ENCODE results near the gene AUNIP.

Gene AUNIP

GRCh38 chr1:25858906-25859789 is at the start of gene AUNIP:
TSS of gene AUNIP (minus strand) at chr1:25859457. CDS start at chr1:25859357, 100 bp downstream.
- peak; percentile 97 for DNase-seq

DNA sequence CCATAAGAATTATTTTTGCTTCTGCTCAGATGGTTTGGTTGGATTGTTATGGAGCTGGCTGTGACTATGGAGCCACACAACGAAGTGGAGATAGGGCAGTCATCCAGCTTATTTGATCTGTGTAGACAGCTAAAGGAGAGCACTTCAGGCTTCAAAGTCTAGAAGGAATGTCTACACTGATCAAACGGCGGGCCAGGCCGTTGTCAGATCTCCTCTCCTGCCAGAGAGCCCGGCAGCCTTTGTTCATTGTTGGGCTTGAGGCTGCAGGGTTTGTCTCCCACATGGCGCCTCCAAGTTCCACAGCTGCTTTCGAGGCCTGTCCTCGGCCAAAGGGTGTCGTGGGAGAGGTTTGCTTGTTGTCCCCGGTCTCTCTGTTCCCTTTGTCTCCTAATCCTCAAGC is 49.8 kb upstream of the AUNIP start:
- DNase-seq: no peak

- no peak for DNase-seq
Measured at GRCh38 chr1:25908161-25908560, 48.9 kb upstream of the AUNIP start.

- no peak for DNase-seq
Measured at GRCh38 chr1:25907601-25908000, 48.3 kb upstream of the AUNIP start.

GRCh38 chr1:25906644-25907300 is 47.5 kb upstream of the AUNIP start:
- no peak for DNase-seq

DNA sequence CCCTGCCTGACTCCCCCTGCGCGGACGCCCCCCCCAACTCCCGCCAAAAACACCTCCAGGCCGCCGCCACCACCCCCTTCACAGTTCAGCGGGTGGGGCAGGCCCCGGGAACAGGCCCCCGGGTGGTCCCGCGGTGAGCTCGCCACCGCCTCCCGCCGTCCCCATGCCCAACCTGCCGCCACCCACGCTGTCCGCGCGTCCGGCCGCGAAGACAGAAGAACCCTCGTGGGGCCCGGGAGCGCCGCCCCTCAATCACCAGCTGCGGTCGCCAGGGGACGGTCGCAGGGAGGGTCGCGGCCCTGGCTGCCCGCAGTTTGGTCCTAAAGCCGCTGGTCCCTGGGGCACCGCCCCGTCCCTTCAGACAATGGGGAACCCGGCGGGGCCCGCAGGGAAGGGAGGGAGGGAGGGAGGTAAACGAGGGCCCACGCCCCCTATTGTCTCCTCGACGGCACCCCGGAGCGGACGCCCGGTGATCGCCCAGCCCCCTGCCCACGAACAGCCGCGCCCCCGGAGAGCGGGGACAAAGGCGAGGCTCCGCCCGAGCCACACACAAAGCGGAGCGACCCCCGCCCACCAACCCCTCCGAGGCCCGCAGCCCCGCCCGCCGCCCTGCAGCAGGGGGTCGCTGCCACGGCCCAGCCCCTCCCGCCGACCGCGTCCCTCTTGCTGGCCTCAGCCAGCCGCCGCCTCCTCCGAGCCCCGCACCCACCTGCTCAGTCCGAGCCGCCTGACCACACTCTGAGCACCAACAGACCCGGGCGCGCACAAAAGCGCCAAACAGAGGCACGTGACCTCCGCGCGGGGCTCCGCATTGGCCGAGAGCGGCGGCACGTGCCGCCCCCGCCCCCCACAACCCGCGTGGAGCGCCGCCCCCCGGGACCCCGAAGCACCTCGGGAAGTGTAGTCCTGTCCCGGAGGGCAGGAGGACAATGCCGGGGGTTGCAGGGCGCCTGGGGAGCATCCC is 46.7 kb upstream of the AUNIP start, which contains the start of gene STMN1:
TSS of gene STMN1 (minus strand) at position 740 of the 964 bp plus-strand sequence. CDS start 1,743 bp downstream, outside the sequence.
- DNase-seq: peak; percentile 98

DNA sequence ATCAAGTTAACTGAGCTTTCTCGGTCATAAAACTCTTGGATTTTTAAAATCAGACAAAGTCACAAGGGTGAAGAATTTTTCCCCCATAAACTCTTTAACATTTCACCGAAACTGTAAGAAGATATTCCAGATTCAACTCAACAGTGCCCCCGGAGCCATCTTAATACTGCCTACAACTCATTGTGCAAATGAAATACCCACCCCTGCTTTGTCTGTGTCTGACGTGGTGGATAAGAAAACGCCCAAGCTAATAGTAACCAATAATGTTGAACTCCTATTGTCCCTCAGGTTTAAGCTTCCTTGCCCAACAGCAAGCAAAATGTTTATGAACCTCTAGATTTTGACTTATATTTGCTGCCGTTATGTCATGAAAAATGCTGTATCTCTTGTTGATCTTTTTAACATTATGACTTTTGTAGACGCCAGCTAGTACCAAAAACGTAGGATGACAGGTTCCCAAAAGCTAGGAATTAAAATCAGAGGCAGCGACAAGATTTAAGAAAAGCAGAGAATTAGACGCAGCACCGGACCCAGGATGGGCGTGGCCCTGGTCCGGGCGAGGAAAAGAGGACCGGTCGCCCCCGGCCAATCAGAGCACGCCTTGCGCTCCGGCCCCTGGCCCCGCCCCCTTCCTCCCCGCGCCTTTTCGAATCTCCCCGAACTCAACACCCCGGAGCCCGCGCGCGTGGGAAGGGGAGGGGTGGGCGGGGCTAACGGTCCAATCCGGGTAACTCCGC is 45.9 kb upstream of the AUNIP start:
- DNase-seq: peak; percentile 98

GRCh38 chr1:25903986-25904385 is 44.7 kb upstream of the AUNIP start:
- no peak for DNase-seq

DNA sequence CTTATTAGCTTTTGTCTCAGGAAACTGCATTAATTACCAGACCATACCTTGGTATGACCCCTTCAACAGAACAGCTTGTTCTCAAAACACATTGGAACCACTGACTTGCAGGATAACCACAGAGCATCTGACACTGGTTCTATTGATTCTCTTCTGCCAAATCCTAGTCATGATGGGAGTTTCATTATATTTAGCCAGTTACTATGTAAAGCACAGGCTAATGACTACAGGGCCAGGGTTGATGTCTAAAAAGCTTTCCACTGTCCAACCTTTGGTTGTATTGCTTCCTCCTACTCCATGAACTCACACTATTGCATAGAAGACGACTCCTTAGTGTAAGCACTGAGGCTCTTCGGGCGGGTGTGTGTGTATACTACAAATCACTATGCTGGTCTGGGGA is 43.2 kb upstream of the AUNIP start:
- DNase-seq: no peak

DNA sequence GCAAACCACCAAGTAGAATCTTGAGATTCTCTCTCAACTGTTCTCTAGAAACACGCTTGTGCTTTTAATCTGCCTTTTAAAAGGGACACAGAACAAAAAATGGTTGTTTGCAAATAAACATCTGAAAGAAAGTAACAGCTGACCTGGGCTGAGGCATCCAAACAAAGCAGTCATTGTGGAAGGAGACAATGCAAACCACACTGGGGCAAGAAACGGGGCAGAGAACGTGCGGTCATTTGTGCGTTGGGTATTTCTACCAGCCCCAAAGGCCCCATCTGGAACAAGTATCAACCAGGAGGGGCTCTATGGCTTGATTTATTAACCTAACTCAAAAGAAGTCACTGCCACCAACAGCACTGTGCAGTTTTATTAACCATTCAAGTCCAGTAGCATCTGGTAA is 41.0 kb upstream of the AUNIP start:
- DNase-seq: no peak

DNA sequence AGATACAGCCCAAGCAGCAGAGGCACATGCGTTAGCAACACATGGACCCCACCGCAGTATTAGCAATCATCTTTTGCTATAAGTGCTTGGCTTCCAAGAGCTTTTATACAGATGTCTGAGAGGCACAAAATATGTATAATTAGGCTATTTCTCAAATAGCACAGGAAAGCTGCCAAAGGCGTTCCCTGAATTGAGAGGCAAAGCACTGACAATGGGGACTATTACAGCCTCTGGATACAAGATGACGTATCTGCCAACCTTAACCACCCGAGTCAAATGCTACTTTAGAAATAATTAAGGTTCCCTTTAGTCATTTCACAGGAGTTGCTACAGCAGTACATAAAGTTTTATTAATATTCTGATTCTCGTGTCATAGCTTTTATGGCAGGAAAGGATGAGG is 40.5 kb upstream of the AUNIP start:
- DNase-seq: no peak

DNA sequence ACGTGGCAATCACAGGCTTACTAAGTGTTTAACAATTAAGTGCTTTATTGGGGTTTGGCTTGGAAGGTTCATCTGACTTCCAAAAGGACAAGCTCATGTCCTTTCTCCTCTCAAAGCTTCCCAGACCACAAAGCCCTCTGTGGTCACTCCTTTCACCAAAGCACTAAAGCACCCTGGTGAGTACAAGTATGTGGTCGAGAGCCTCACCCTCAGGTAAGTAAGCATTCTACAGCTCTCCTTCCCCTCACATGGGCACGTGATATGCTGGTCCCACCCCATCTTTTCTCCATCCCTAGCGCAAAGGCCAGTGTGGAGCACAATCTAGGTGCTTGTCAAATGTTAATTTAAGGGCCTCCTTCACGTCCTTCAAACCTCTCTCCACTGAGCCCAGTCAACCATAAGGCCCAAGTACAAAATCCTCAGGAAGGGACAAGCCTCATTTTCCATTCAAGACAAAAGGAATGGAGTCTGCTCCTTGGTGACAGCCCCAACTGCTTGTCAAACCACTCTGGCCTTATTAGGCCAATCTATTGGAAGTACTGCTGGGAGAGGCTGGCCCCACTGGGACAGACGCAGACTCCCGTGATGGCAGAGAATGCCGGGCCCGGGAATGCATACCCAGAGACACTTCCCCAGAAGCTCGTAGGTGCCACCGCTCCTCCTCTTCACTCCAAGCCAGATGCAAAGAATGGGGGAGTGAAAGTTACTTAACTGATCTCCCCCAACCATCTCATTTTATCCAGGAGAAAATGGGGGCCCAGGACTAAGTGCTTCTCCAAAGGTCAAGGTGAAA is 39.2 kb upstream of the AUNIP start:
- DNase-seq: no peak

DNA sequence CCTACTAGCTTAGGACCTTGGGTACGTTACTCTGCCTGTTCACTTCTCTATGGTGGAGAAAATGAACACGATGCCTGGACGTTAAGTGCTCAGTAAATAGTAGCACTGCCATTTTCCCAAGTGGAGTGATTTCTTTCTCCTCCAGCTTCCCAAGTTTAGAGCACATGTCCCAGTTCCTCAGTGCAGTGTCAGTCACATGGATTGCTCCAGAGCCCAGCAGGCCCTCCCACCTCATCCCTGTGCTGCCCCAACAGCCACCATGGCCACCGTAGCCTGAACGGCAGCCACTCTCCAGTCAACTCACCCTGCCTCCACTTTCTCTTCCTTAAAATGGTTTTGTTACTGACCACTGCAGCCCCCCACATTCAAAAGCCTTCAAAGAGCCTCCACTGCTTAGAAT is 38.5 kb upstream of the AUNIP start:
- no peak for DNase-seq

GRCh38 chr1:25896266-25896665 is 37.0 kb upstream of the AUNIP start:
- no peak for DNase-seq

- peak; percentile 96 for DNase-seq
Measured at GRCh38 chr1:25895365-25895990, 36.2 kb upstream of the AUNIP start.

DNA sequence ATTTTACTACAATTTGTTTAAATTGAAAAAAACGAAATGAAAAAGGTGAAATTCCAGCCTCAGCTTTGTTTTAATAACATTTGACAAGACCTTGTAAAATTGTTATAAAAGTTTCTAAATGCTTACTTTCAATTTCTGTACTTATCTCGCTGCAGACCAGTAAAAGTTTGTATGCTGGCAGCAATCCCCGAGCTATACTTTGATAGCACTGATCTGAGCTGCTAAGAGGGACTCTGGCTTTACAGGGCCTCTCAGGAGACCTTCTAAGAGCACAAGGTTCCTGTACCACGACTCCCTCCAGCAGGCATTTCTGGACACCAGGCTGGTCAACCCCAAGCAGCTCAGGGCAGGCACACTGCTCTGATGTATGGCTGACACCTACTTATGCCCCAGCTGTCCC is 33.9 kb upstream of the AUNIP start:
- DNase-seq: no peak

- DNase-seq: no peak
Measured at GRCh38 chr1:25891606-25892005, 32.3 kb upstream of the AUNIP start.

- no peak for DNase-seq
Measured at GRCh38 chr1:25890239-25891034, 31.2 kb upstream of the AUNIP start.

DNA sequence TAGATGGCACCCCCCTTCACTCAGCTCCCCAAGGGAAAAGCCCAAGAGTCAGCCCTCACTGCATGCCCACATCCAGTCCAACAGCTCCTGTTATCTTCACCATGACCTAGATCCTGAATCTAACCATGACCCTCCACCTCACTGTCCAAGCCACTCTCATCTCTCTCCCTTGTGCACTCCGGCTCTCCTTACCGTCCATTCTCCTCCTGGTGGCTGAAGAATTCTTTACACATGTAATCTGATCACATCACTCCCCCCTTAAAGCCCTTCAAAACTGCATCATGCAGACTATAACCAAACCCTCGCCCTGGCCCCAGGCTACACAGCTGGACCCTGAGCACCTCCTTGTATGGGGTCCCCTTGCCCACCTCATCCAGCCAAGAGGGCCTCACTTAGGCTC is 30.2 kb upstream of the AUNIP start:
- DNase-seq: no peak

DNA sequence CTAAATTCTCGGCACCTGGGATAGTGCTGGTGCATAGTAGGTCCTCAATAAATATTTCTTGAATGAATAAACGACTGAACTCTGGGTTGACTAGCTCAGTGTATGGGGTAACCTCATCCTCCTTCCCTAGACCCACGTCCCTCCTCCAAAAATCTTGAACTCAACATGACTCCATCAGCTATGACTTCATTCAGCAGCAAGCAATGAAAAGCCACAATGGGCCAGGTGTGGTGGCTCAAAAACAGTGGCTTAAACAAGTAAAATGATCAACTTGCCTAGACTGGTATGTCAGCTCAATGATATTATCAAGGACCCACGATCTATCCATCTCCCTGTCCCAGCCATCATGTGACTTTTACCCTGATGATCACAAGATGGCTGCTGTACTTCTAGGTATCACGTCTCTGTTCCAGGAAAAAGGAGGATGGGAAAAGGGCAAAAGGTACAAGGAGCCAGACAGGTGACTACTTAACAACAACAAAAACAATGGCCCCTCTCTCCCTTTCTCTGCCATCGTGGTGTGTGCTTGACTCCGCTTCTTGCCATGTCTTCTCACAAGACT is 29.2 kb upstream of the AUNIP start:
- no peak for DNase-seq

Measured in hematopoietic multipotent progenitor cell treated with erythropoietin and hydrocortisone succinate and interleukin-3 and kit ligand, for 4 days (in vitro differentiated cells).